H9 (cell line): ENCODE measurements around the gene PDK2. TPM values are rescaled to one million over a fixed set of nuclear protein-coding genes. Genes with fewer than 3 reads are reported as not detected.

Experiments
- DNase-seq: peaks from one replicate; pipeline ENCODE4 v3.0.0-alpha.2; 2017
- H2AFZ ChIP-seq: one replicate; pipeline ENCODE4 v1.6.1; 2013; ENCODE audit warnings: mild to moderate bottlenecking, low read length, control low read depth, moderate library complexity
- H2AK5ac ChIP-seq: 2 replicates; pipeline ENCODE4 v1.6.1; 2013; ENCODE audit warnings: low read length, control low read depth, mixed read lengths; ENCODE audit not compliant: insufficient read length
- H2BK120ac ChIP-seq: one replicate; pipeline ENCODE4 v1.6.1; 2013; ENCODE audit warnings: low read depth, mild to moderate bottlenecking, low read length, control low read depth, inconsistent platforms; ENCODE audit not compliant: poor library complexity, severe bottlenecking
- H2BK12ac ChIP-seq: 2 replicates; pipeline ENCODE4 v1.6.1; 2013; ENCODE audit warnings: low read length, control low read depth, mixed read lengths, low read depth; ENCODE audit not compliant: insufficient read length
- H2BK15ac ChIP-seq: 2 replicates; pipeline ENCODE4 v1.6.1; 2013; ENCODE audit warnings: low read depth, low read length, control low read depth
- H2BK20ac ChIP-seq: one replicate; pipeline ENCODE4 v1.6.1; 2013; ENCODE audit warnings: low read depth, mild to moderate bottlenecking, low read length, control low read depth, inconsistent platforms; ENCODE audit not compliant: poor library complexity, severe bottlenecking
- H2BK5ac ChIP-seq: 2 replicates; pipeline ENCODE4 v1.6.1; 2013; ENCODE audit warnings: low read length, control low read depth, mixed read lengths; ENCODE audit not compliant: insufficient read length
- H3K14ac ChIP-seq: 2 replicates; pipeline ENCODE4 v1.6.1; 2013; ENCODE audit warnings: low read length, control low read depth; ENCODE audit not compliant: insufficient read depth
- H3K18ac ChIP-seq: 2 replicates; pipeline ENCODE4 v1.6.1; 2013; ENCODE audit warnings: low read depth, mild to moderate bottlenecking, mixed read lengths, low read length, control low read depth; ENCODE audit not compliant: insufficient read length
- H3K23ac ChIP-seq: 2 replicates; pipeline ENCODE4 v1.6.1; 2013; ENCODE audit warnings: low read length, control low read depth, mixed read lengths, low read depth; ENCODE audit not compliant: insufficient read length
- H3K23me2 ChIP-seq: 2 replicates; pipeline ENCODE4 v1.6.1; 2013; ENCODE audit warnings: low read depth, mild to moderate bottlenecking, mixed read lengths, low read length, control low read depth; ENCODE audit not compliant: insufficient read length, poor library complexity, severe bottlenecking
- H3K27ac ChIP-seq: 2 replicates; pipeline ENCODE4 v1.5.1; 2013; ENCODE audit warnings: low read length, control low read depth, mixed read lengths, low read depth; ENCODE audit not compliant: insufficient read length
- H3K27me3 ChIP-seq: 2 replicates; pipeline ENCODE4 v1.6.1; 2013; ENCODE audit warnings: low read length, control low read depth, inconsistent platforms; ENCODE audit not compliant: insufficient read depth
- H3K4ac ChIP-seq: 2 replicates; pipeline ENCODE4 v1.6.1; 2013; ENCODE audit warnings: low read depth, mild to moderate bottlenecking, control low read depth, inconsistent platforms, low read length, moderate library complexity
- H3K4me1 ChIP-seq: 2 replicates; pipeline ENCODE4 v1.6.1; 2013; ENCODE audit warnings: low read length, control low read depth, inconsistent platforms; ENCODE audit not compliant: insufficient read depth
- H3K4me2 ChIP-seq: 2 replicates; pipeline ENCODE4 v1.6.1; 2013; ENCODE audit warnings: low read length, control low read depth, mixed read lengths; ENCODE audit not compliant: insufficient read length, insufficient read depth
- H3K56ac ChIP-seq: 2 replicates; pipeline ENCODE4 v1.6.1; 2013; ENCODE audit warnings: low read depth, mild to moderate bottlenecking, mixed read lengths, low read length, control low read depth; ENCODE audit not compliant: insufficient read length
- H3K79me1 ChIP-seq: 2 replicates; pipeline ENCODE4 v1.6.1; 2013; ENCODE audit warnings: low read depth, mild to moderate bottlenecking, moderate library complexity, low read length, control low read depth, inconsistent platforms; ENCODE audit not compliant: insufficient read depth, poor library complexity, severe bottlenecking
- H3K79me2 ChIP-seq: 2 replicates; pipeline ENCODE4 v1.6.1; 2013; ENCODE audit warnings: low read length, control low read depth, inconsistent platforms; ENCODE audit not compliant: insufficient read depth
- H3K9ac ChIP-seq: 2 replicates; pipeline ENCODE4 v1.6.1; 2013; ENCODE audit warnings: low read length, control low read depth, mixed read lengths; ENCODE audit not compliant: insufficient read length; ENCODE audit errors: extremely low read depth
- H3K9me3 ChIP-seq: one replicate; pipeline ENCODE4 v1.6.1; 2013; ENCODE audit warnings: low read depth, low read length, inconsistent platforms; ENCODE audit not compliant: control insufficient read depth
- H3T11ph ChIP-seq: one replicate; pipeline ENCODE4 v1.6.1; 2013; ENCODE audit warnings: mild to moderate bottlenecking, low read length, control low read depth, inconsistent platforms
- H4K20me1 ChIP-seq: one replicate; pipeline ENCODE4 v1.6.1; 2013; ENCODE audit not compliant: control insufficient read depth, insufficient read length, insufficient read depth
- H4K5ac ChIP-seq: 2 replicates; pipeline ENCODE4 v1.6.1; 2013; ENCODE audit warnings: low read depth, mild to moderate bottlenecking, mixed read lengths, low read length, control low read depth; ENCODE audit not compliant: insufficient read length
- H4K8ac ChIP-seq: replicated peaks from 2 replicates; pipeline ENCODE4 v1.6.1; 2013; ENCODE audit warnings: low read length, control low read depth, mixed read lengths, low read depth; ENCODE audit not compliant: insufficient read length
- H4K91ac ChIP-seq: 2 replicates; pipeline ENCODE4 v1.6.1; 2013; ENCODE audit warnings: low read depth, mild to moderate bottlenecking, moderate library complexity, mixed read lengths, low read length, control low read depth; ENCODE audit not compliant: insufficient read length
- H3K27ac Mint-ChIP-seq, 3 experiments: 2 replicates in 2 of 3; 3 replicates in 1 of 3; pipeline ENCODE4 v1.8.0; 2020 to 2021; ENCODE audit warnings: mixed read lengths in 3 of 3, mild to moderate bottlenecking in 1 of 3, moderate library complexity in 1 of 3
- H3K27me3 Mint-ChIP-seq: 2 replicates; pipeline ENCODE4 v1.8.0; 2021; ENCODE audit warnings: low read depth, mild to moderate bottlenecking, moderate library complexity, mixed read lengths
- H3K36me3 Mint-ChIP-seq, 3 experiments: 2 replicates in 2 of 3; 3 replicates in 1 of 3; pipeline ENCODE4 v1.8.0; 2020 to 2021; ENCODE audit warnings: low read depth in 3 of 3, mixed read lengths in 3 of 3; ENCODE audit not compliant: insufficient read depth in 1 of 3
- H3K4me1 Mint-ChIP-seq, 2 experiments: 2 replicates each; pipeline ENCODE4 v1.8.0; 2020; ENCODE audit warnings: mixed read lengths in 2 of 2
- H3K4me3 Mint-ChIP-seq, 2 experiments: 2 replicates in 1 of 2; 3 replicates in 1 of 2; pipeline ENCODE4 v1.8.0; 2020 to 2021; ENCODE audit warnings: mild to moderate bottlenecking in 2 of 2, mixed read lengths in 2 of 2, moderate library complexity in 1 of 2
- H3K9me3 Mint-ChIP-seq, 2 experiments: 2 replicates in 1 of 2; 3 replicates in 1 of 2; pipeline ENCODE4 v1.8.0; 2020; ENCODE audit warnings: mild to moderate bottlenecking in 2 of 2, mixed read lengths in 2 of 2, moderate library complexity in 1 of 2
- CTCF ChIP-seq: fragments of 200-600 bp; sonication (generic); conservative IDR thresholded peaks from 3 replicates; pipeline ENCODE4 v1.8.0; 2021; ENCODE audit warnings: antibody characterized with exemption, mild to moderate bottlenecking
- WGBS: extraction: QIAGEN DNeasy Blood & Tissue Kit; methylation state at CpG from one replicate; pipeline ENCODE4 v1.1.7; 2013; ENCODE audit warnings: missing lambda C conversion rate, low lambda C conversion rate, mixed read lengths; ENCODE audit not compliant: insufficient read length; ENCODE audit errors: extremely low coverage; 5-methylcytosine and 5-hydroxymethylcytosine counted together
- total RNA-seq: library from RNA; stranded (reverse); gene quantifications from 2 replicates; pipeline ENCODE4 v1.2.1, GENCODE V29; 2021

Gene PDK2
- total RNA-seq, 1 experiment from 2014 or later, result 19.9 TPM

- Histone ChIP-seq H2BK20ac (no peak overlapping the region), H3K79me1 (no peaks in the 10 kb centered on the region), H2BK15ac (no peak overlapping the region), H3K18ac (no peak overlapping the region), H2AFZ (no peak overlapping the region), H3K23ac (no peak overlapping the region), H3K4ac (no peak overlapping the region), H3K9ac (no peak overlapping the region), H4K91ac (no peak overlapping the region), H2BK120ac (no peak overlapping the region), H2AK5ac (no peak overlapping the region), H3K14ac (no peak overlapping the region), H3K9me3 (no peaks in the 10 kb centered on the region), H4K5ac (no peak overlapping the region), H3K27ac (no peak overlapping the region), H2BK12ac (no peak overlapping the region), H3K4me2 (no peak overlapping the region), H3T11ph (no peak overlapping the region), H3K56ac (no peak overlapping the region), H3K79me2 (no peaks in the 10 kb centered on the region), H4K8ac (no peak overlapping the region), H2BK5ac (no peak overlapping the region), H3K27me3 (no peaks in the 10 kb centered on the region), H3K23me2 (no peaks in the 10 kb centered on the region), H4K20me1 (no peaks in the 10 kb centered on the region), H3K4me1 (peaks cover 7% of the 10 kb centered on the region)
- no peak for TF ChIP-seq CTCF
- peak; percentile 44 for DNase-seq
- no CpG with 5 or more reads among the region's 9 CpGs for WGBS
- H3K36me3 Mint-ChIP-seq, result no peaks in the 10 kb centered on the region; a peak in 1 of 7 replicates
- H3K27ac Mint-ChIP-seq, result peak overlapping the region in 2 of 3 experiments; percentile 11 to 61; a peak in 3 of 7 replicates
- peaks cover 43 to 48% of the 10 kb centered on the region in 2 experiments for H3K4me1 Mint-ChIP-seq
- H3K9me3 Mint-ChIP-seq, result no peaks in the 10 kb centered on the region
- H3K4me3 Mint-ChIP-seq, result no peak overlapping the region
- peaks cover 4% of the 10 kb centered on the region for H3K27me3 Mint-ChIP-seq
Observed at GRCh38 chr17:50047488-50048126, 47.5 kb upstream of the PDK2 start.
